Measurements from ENCODE around the gene COQ10A. TPM values are rescaled to one million over a fixed set of nuclear protein-coding genes. Genes with fewer than 3 reads are reported as not detected.
A peak's percentile ranks its signal among the peaks of the same experiment; 100 is the strongest.

The COQ10A gene
- total and polyA plus RNA-seq, 2 experiments from 2014 or later = 53.6 to 67.2 TPM

DNA sequence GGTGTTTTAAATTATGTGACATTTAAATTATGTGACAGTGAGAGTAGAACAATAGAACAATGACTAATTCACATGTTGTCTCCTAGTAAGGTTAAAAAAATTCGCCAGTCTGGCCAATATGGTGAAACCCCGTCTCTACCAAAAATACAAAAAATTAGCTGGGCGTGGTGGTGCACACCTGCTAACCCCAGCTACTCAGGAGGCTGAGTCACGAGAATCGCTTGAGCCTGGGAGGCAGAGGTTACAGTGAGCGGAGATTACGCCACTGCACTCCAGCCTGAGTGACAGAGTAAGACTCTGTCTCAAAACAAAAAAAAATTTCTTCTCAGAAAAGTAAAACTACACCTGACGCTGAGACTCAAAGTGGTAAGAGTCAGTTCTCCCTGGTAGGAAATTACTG, 30.7 kb downstream of the COQ10A start:
- peaks cover 7% of the 10 kb centered on the region for H3K36me3 ChIP-seq
- no peak overlapping the region for H3K27ac ChIP-seq
- H3K9me3 ChIP-seq (ENCODE audit: low read depth) = no peaks in the 10 kb centered on the region
- TF ChIP-seq CTCF (IDR thresholded peaks at IDR 0.05; ENCODE audit: low read depth, low read length) = no peak
- no peaks in the 10 kb centered on the region for H3K27me3 ChIP-seq
- H3K4me3 ChIP-seq = no peak overlapping the region
- peaks cover 30% of the 10 kb centered on the region for H3K4me1 ChIP-seq (ENCODE audit: low read depth)
- DNase-seq (ENCODE audit: low read depth in 1 of 2, low spot score in 1 of 2) = no peak

- H3K4me3 ChIP-seq = peak overlapping the region; percentile 66
- no peak for TF ChIP-seq CTCF (IDR thresholded peaks at IDR 0.05; ENCODE audit: low read depth, low read length)
- peaks cover 30% of the 10 kb centered on the region for H3K4me1 ChIP-seq (ENCODE audit: low read depth)
- H3K36me3 ChIP-seq = peaks cover 7% of the 10 kb centered on the region
- no peaks in the 10 kb centered on the region for H3K27me3 ChIP-seq
- peak overlapping the region; percentile 87 for H3K27ac ChIP-seq
- DNase-seq (ENCODE audit: low read depth in 1 of 2, low spot score in 1 of 2) = no peak
- H3K9me3 ChIP-seq (ENCODE audit: low read depth) = no peaks in the 10 kb centered on the region
Observed at GRCh38 chr12:56298828-56299227, 32.1 kb downstream of the COQ10A start.

DNA sequence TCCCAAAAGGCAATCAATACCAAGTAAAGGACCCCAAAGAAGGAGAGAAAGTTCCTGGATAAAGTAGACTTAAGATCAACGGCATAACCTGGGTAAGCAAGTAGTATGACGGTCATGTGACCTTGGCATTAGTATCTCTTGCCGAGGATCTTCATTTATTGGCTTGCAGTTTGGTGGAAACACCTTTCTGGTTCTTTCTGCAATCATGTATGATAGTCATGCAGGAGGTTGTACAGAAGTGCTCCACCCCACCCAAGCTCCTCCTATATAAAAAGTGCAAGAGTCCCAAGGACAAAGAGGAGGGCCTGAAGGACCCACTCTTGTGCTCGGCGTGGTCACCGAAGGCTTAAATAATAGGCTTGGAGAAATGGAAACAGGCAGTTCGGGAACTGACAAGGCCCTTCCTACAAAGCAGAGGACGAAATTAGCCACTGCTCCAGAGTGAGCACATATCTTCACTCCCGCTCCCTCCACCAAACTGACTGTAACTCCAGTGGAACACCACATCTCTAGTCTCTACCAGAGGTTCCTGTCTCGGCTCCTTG, 32.6 kb downstream of the COQ10A start:
- Histone ChIP-seq H3K36me3 (peaks cover 4% of the 10 kb centered on the region), H3K27ac (peak overlapping the region; percentile 87), H3K4me1 (ENCODE audit: low read depth) (peaks cover 30% of the 10 kb centered on the region), H3K4me3 (peak overlapping the region; percentile 66), H3K27me3 (no peaks in the 10 kb centered on the region), H3K9me3 (ENCODE audit: low read depth) (no peaks in the 10 kb centered on the region)
- no peak for DNase-seq (ENCODE audit: low read depth in 1 of 2, low spot score in 1 of 2)
- TF ChIP-seq CTCF (IDR thresholded peaks at IDR 0.05; ENCODE audit: low read depth, low read length) = no peak

GRCh38 chr12:56299853-56300643, 33.3 kb downstream of the COQ10A start, which contains the start of gene CS:
CS (minus strand) TSS chr12:56300330; CDS start chr12:56300201, 129 bp downstream.
- DNase-seq (ENCODE audit: low read depth in 1 of 2, low spot score in 1 of 2) = peak; percentile 98 to 100
- Histone ChIP-seq H3K4me3 (peak within 1 kb of the TSS; percentile 66), H3K4me1 (ENCODE audit: low read depth) (peaks cover 30% of the 10 kb centered on the region), H3K9me3 (ENCODE audit: low read depth) (no peaks in the 10 kb centered on the region), H3K27ac (peak within 1 kb of the TSS; percentile 93), H3K36me3 (peaks cover 4% of the 10 kb centered on the region), H3K27me3 (no peaks in the 10 kb centered on the region)
- no peak for TF ChIP-seq CTCF (IDR thresholded peaks at IDR 0.05; ENCODE audit: low read depth, low read length)

DNA sequence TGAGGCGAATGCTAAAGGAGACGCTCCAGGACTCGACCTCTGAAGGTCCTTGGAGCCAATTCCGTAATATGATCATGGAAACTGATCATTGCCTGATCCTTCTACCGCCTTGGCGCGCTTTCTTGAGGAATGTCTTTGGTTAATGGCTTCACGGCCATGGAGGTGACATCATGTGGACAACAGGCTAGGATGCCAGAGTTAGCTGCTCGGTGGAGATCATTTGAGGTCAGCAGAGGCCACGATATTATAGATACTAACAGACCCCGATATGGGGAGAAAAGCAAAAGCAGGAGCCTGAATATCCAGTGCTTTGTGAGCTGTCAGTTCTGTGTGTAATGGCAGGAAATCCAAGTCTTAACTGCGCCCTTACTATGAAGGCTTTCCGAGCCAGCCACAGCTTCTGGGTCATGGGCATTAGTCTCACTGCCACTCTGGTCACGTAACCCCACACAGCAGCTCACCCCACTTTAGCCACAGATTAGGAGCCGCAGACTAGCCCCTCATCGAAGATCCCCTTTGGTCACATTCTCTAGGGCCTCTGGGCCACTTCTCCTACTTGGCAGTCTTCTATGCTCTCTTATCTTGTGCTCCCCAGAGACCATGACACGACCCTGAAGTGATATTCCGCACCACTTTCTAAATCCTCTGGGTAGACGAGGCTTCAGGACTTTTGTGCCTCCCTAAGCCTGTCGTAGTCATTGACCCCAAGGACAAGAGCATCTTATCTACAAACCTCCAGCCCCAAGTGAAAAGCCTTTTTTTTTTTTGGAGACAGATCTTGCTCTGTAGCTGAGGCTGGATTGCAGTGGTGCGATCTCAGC, 34.1 kb downstream of the COQ10A start:
- Histone ChIP-seq H3K27ac (peak overlapping the region; percentile 93), H3K36me3 (peaks cover 4% of the 10 kb centered on the region), H3K27me3 (no peaks in the 10 kb centered on the region), H3K9me3 (ENCODE audit: low read depth) (no peaks in the 10 kb centered on the region), H3K4me1 (ENCODE audit: low read depth) (peaks cover 30% of the 10 kb centered on the region), H3K4me3 (peak overlapping the region; percentile 14)
- TF ChIP-seq CTCF (IDR thresholded peaks at IDR 0.05; ENCODE audit: low read depth, low read length) = no peak
- DNase-seq (ENCODE audit: low read depth in 1 of 2, low spot score in 1 of 2) = no peak
